CD4-positive, alpha-beta memory T cell (primary cell): ENCODE measurements around the gene PPFIBP2. TPM values are rescaled to one million over a fixed set of nuclear protein-coding genes. Genes with fewer than 3 reads are reported as not detected.
A peak's percentile ranks its signal among the peaks of the same experiment; 100 is the strongest.

ENCODE experiments used
- CTCF ChIA-PET: fragments of 350-600 bp; sonication (Branson Sonifier 250); formaldehyde crosslinking; loops from one replicate; lab custom pipeline; 2021; ENCODE audit warnings: inconsistent platforms; ENCODE audit not compliant: partially characterized antibody; lab: Charles Lee
- POLR2A ChIA-PET: fragments of 350-600 bp; sonication (Branson Sonifier 250); formaldehyde crosslinking; loops from one replicate; lab custom pipeline; 2021; ENCODE audit not compliant: partially characterized antibody; lab: Charles Lee
- DNase-seq, 5 donors: peaks; one replicate each; pipeline versions ENCODE4 v3.0.0 to v3.0.0-alpha.2; 2020 to 2022; ENCODE audit warnings: mixed read lengths in 1 of 5
- H3K27ac ChIP-seq: one replicate; pipeline ENCODE4 v1.7.0; 2013; ENCODE audit warnings: low read depth, low read length
- H3K27me3 ChIP-seq: 2 replicates; pipeline ENCODE4 v1.7.0; 2013; ENCODE audit warnings: mild to moderate bottlenecking, low read length, moderate library complexity; ENCODE audit not compliant: insufficient read depth
- H3K36me3 ChIP-seq: 2 replicates; pipeline ENCODE4 v1.7.0; 2013; ENCODE audit warnings: mild to moderate bottlenecking, low read length, moderate library complexity; ENCODE audit not compliant: insufficient read depth
- H3K4me1 ChIP-seq: 2 replicates; pipeline ENCODE4 v1.7.0; 2013; ENCODE audit warnings: mild to moderate bottlenecking, low read length, moderate library complexity; ENCODE audit not compliant: insufficient read depth
- H3K4me3 ChIP-seq, 2 donors: one replicate each; pipeline ENCODE4 v1.7.0; 2013; ENCODE audit warnings: low read length in 2 of 2, mild to moderate bottlenecking in 1 of 2
- H3K9me3 ChIP-seq, 2 donors: one replicate each; pipeline ENCODE4 v1.7.0; 2013; ENCODE audit warnings: low read length in 2 of 2, control low read depth in 1 of 2; ENCODE audit not compliant: control insufficient read depth in 1 of 2
- H3K27ac Mint-ChIP-seq, 7 donors: one replicate each; pipeline ENCODE4 v1.8.0; 2020 to 2021; ENCODE audit warnings: mixed read lengths in 7 of 7, mild to moderate bottlenecking in 6 of 7, inconsistent platforms in 3 of 7, moderate library complexity in 3 of 7
- H3K27me3 Mint-ChIP-seq, 2 donors: one replicate each; pipeline ENCODE4 v1.8.0; 2020 to 2021; ENCODE audit warnings: mixed read lengths in 2 of 2
- H3K36me3 Mint-ChIP-seq, 2 donors: one replicate each; pipeline ENCODE4 v1.8.0; 2020 to 2021; ENCODE audit warnings: mixed read lengths in 2 of 2, inconsistent platforms in 1 of 2, mild to moderate bottlenecking in 1 of 2
- H3K4me1 Mint-ChIP-seq, 4 donors: one replicate each; pipeline ENCODE4 v1.8.0; 2020 to 2021; ENCODE audit warnings: mixed read lengths in 4 of 4, mild to moderate bottlenecking in 1 of 4
- H3K4me3 Mint-ChIP-seq, 8 donors: one replicate each; pipeline ENCODE4 v1.8.0; 2020 to 2021; ENCODE audit warnings: mixed read lengths in 8 of 8, mild to moderate bottlenecking in 7 of 8, moderate library complexity in 6 of 8, inconsistent platforms in 3 of 8
- H3K9me3 Mint-ChIP-seq, 8 donors: one replicate each; pipeline ENCODE4 v1.8.0; 2020 to 2021; ENCODE audit warnings: mixed read lengths in 8 of 8, mild to moderate bottlenecking in 5 of 8, inconsistent platforms in 3 of 8, moderate library complexity in 1 of 8
- intact Hi-C: fragments of 100-400 bp; cut with micrococcal nuclease; formaldehyde crosslinking; loops from one replicate; pipeline ENCODE4 v1.15.1; 2023
- polyA plus RNA-seq, 2 donors: library from polyadenylated mRNA; unstranded; fragments of 300-500 nt; fragmentation: Illumina TruSeq; gene quantifications; one replicate each; pipeline ENCODE4 v1.2.3, GENCODE V29; 2021
- total RNA-seq, 2 experiments: library from RNA; stranded (reverse); gene quantifications; one replicate each; pipeline ENCODE4 v1.2.3, GENCODE V29; 2021

Gene PPFIBP2
- total and polyA plus RNA-seq, 4 experiments from 2014 or later = 4.0 to 22.0 (median 19.0) TPM

- Histone ChIP-seq H3K36me3 (no peaks in the 10 kb centered on the region), H3K4me3 (no peak overlapping the region), H3K9me3 (no peaks in the 10 kb centered on the region), H3K4me1 (peaks cover 34% of the 10 kb centered on the region), H3K27me3 (no peaks in the 10 kb centered on the region), H3K27ac (no peak overlapping the region)
- DNase-seq = no peak
- Mint-ChIP-seq H3K27ac (no peak overlapping the region), H3K36me3 (peaks cover 2 to 15% of the 10 kb centered on the region in 2 donors), H3K4me1 (peaks cover 27 to 41% (median 35%) of the 10 kb centered on the region in 4 donors), H3K9me3 (no peaks in the 10 kb centered on the region), H3K4me3 (no peak overlapping the region), H3K27me3 (peaks cover 2 to 10% of the 10 kb centered on the region in 2 donors)
- intact Hi-C loops = no loop called here
- CTCF ChIA-PET = no interaction called here
- POLR2A ChIA-PET = no interaction called here
Observed at GRCh38 chr11:7579361-7579791, 65.6 kb downstream of the PPFIBP2 start.

- Mint-ChIP-seq H3K4me3 (no peak overlapping the region), H3K27me3 (peaks cover 2 to 7% of the 10 kb centered on the region in 2 donors), H3K9me3 (no peaks in the 10 kb centered on the region), H3K27ac (no peak overlapping the region), H3K4me1 (peaks cover 22 to 27% (median 25%) of the 10 kb centered on the region in 4 donors), H3K36me3 (peaks cover 2 to 23% of the 10 kb centered on the region in 2 donors)
- H3K36me3 ChIP-seq = no peaks in the 10 kb centered on the region
- H3K27me3 ChIP-seq = no peaks in the 10 kb centered on the region
- no peak overlapping the region for H3K4me3 ChIP-seq
- H3K9me3 ChIP-seq = no peaks in the 10 kb centered on the region
- CTCF ChIA-PET = interaction anchor here (0.9 kb wide), 1 partner anchor 68 kb away, joined by 4 read pairs; the partner anchor contains the start of gene PPFIBP2
- H3K4me1 ChIP-seq = peaks cover 25% of the 10 kb centered on the region
- intact Hi-C loops = no loop called here
- POLR2A ChIA-PET = no interaction called here
- no peak for DNase-seq
- H3K27ac ChIP-seq = no peak overlapping the region
Observed at GRCh38 chr11:7581021-7581590, 67.3 kb downstream of the PPFIBP2 start.

DNA sequence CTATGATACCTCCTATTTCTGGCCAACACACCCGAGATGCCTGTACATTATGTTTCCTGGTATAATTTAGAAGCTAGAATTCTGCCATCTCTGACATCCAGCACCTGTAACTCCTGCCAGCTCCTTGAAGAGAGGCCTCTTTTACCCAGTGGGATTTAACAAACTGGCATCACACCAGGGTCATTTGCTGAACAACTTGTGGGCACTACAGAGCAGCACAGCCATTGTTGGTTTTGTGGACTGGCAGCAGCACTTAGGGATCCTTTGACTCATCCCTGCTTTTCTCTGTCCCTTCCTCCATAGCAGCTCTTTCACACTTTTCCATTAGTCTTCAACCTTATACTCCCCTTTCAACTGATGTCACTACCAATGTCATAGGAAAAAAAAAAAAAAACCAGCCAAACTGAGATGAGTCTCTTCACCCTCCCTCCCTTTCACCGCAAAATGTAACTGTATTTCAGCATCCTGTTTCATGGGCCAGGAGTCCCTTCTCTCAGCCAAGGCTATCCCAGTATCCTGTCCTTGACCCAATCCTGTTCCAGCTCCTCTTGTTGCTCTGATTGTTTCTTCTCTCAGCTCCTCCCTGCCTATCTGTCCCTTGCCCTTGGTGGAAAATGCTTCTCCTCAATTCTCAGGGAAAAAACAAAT lies 68.7 kb downstream of the PPFIBP2 start:
- no peaks in the 10 kb centered on the region for H3K9me3 Mint-ChIP-seq
- CTCF ChIA-PET = no interaction called here
- DNase-seq = no peak
- H3K27ac Mint-ChIP-seq = peak overlapping the region in 1 of 7 donors; percentile 15
- H3K27me3 ChIP-seq = no peaks in the 10 kb centered on the region
- intact Hi-C loops = no loop called here
- H3K4me1 ChIP-seq = peaks cover 14% of the 10 kb centered on the region
- H3K4me3 ChIP-seq = no peak overlapping the region
- H3K36me3 Mint-ChIP-seq = peaks cover 7 to 29% of the 10 kb centered on the region in 2 donors
- peaks cover 14 to 16% (median 14%) of the 10 kb centered on the region in 4 donors for H3K4me1 Mint-ChIP-seq
- POLR2A ChIA-PET = no interaction called here
- H3K27ac ChIP-seq = no peak overlapping the region
- no peaks in the 10 kb centered on the region for H3K9me3 ChIP-seq
- no peak overlapping the region for H3K4me3 Mint-ChIP-seq
- no peaks in the 10 kb centered on the region for H3K36me3 ChIP-seq
- H3K27me3 Mint-ChIP-seq = peaks cover 2 to 5% of the 10 kb centered on the region in 2 donors

GRCh38 chr11:7583248-7583647 lies 69.4 kb downstream of the PPFIBP2 start:
- intact Hi-C loops = no loop called here
- Mint-ChIP-seq H3K36me3 (peaks cover 7 to 34% of the 10 kb centered on the region in 2 donors), H3K4me3 (no peak overlapping the region), H3K4me1 (peaks cover 6 to 8% (median 7%) of the 10 kb centered on the region in 4 donors), H3K9me3 (no peaks in the 10 kb centered on the region), H3K27me3 (peaks cover 0 to 4% of the 10 kb centered on the region in 2 donors), H3K27ac (peak overlapping the region in 1 of 7 donors; percentile 2)
- POLR2A ChIA-PET = no interaction called here
- no peaks in the 10 kb centered on the region for H3K27me3 ChIP-seq
- peaks cover 7% of the 10 kb centered on the region for H3K4me1 ChIP-seq
- CTCF ChIA-PET = no interaction called here
- no peak overlapping the region for H3K27ac ChIP-seq
- no peaks in the 10 kb centered on the region for H3K36me3 ChIP-seq
- H3K9me3 ChIP-seq = no peaks in the 10 kb centered on the region
- DNase-seq = no peak
- H3K4me3 ChIP-seq = no peak overlapping the region

DNA sequence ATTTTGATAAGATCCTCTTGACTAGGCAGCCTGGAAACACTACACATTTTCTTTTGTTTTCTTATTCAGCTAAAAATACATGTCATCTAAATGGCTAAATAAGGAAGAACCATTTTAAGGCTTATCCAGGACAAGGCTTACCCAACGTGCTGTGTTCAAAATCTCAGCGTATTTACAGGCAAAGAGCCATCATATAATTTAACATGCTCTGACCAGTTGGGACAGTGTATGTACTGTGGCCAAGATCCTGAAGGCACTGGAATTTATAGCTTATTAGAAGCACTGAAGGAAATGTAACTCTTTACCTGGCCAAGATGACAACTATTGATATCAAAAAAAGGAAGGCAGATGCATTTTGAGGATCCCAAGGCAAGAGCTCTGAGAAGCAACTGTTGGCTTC lies 71.1 kb downstream of the PPFIBP2 start:
- ChIA-PET POLR2A (no interaction called here), CTCF (interaction anchor here (1.3 kb wide), 1 partner anchor 8 kb away, joined by 4 read pairs; no protein-coding TSS in a partner anchor)
- DNase-seq = no peak
- H3K27me3 ChIP-seq = no peaks in the 10 kb centered on the region
- no peaks in the 10 kb centered on the region for H3K36me3 ChIP-seq
- H3K27ac Mint-ChIP-seq = no peak overlapping the region
- intact Hi-C loops = no loop called here
- H3K9me3 ChIP-seq = no peaks in the 10 kb centered on the region
- H3K36me3 Mint-ChIP-seq = peaks cover 7 to 34% of the 10 kb centered on the region in 2 donors
- peaks cover 0 to 4% of the 10 kb centered on the region in 2 donors for H3K27me3 Mint-ChIP-seq
- H3K4me3 ChIP-seq = no peak overlapping the region
- H3K4me1 ChIP-seq = no peaks in the 10 kb centered on the region
- peaks cover 0 to 3% (median 0%) of the 10 kb centered on the region in 4 donors for H3K4me1 Mint-ChIP-seq
- no peaks in the 10 kb centered on the region for H3K9me3 Mint-ChIP-seq
- no peak overlapping the region for H3K27ac ChIP-seq
- H3K4me3 Mint-ChIP-seq = no peak overlapping the region

GRCh38 chr11:7585816-7586215 lies 72.0 kb downstream of the PPFIBP2 start:
- Histone ChIP-seq H3K9me3 (no peaks in the 10 kb centered on the region), H3K4me3 (no peak overlapping the region), H3K27ac (no peak overlapping the region), H3K36me3 (no peaks in the 10 kb centered on the region), H3K4me1 (no peaks in the 10 kb centered on the region), H3K27me3 (no peaks in the 10 kb centered on the region)
- Mint-ChIP-seq H3K27ac (no peak overlapping the region), H3K4me1 (peaks cover 0 to 3% (median 2%) of the 10 kb centered on the region in 4 donors), H3K27me3 (peaks cover 0 to 4% of the 10 kb centered on the region in 2 donors), H3K4me3 (no peak overlapping the region), H3K36me3 (peaks cover 10 to 37% of the 10 kb centered on the region in 2 donors), H3K9me3 (no peaks in the 10 kb centered on the region)
- intact Hi-C loops = no loop called here
- ChIA-PET POLR2A (no interaction called here), CTCF (interaction anchor here (1.3 kb wide), 1 partner anchor 9 kb away, joined by 4 read pairs; no protein-coding TSS in a partner anchor)
- DNase-seq = no peak

- H3K27ac ChIP-seq = no peak overlapping the region
- DNase-seq = no peak
- H3K27ac Mint-ChIP-seq = no peak overlapping the region
- H3K27me3 ChIP-seq = no peaks in the 10 kb centered on the region
- H3K36me3 Mint-ChIP-seq = peaks cover 11 to 37% of the 10 kb centered on the region in 2 donors
- H3K4me1 ChIP-seq = no peaks in the 10 kb centered on the region
- H3K9me3 ChIP-seq = no peaks in the 10 kb centered on the region
- peaks cover 0 to 4% of the 10 kb centered on the region in 2 donors for H3K27me3 Mint-ChIP-seq
- POLR2A ChIA-PET = no interaction called here
- no peaks in the 10 kb centered on the region for H3K36me3 ChIP-seq
- H3K4me1 Mint-ChIP-seq = peaks cover 0 to 8% (median 5%) of the 10 kb centered on the region in 4 donors
- intact Hi-C loops = no loop called here
- CTCF ChIA-PET = interaction anchor here (0.8 kb wide), 1 partner anchor 9 kb away, joined by 3 read pairs; no protein-coding TSS in a partner anchor
- no peak overlapping the region for H3K4me3 Mint-ChIP-seq
- H3K4me3 ChIP-seq = no peak overlapping the region
- H3K9me3 Mint-ChIP-seq = no peaks in the 10 kb centered on the region
Observed at GRCh38 chr11:7586376-7586775, 72.6 kb downstream of the PPFIBP2 start.
